H9 (cell line): ENCODE data around the gene ZNF467. TPM values are rescaled to one million over a fixed set of nuclear protein-coding genes. Genes with fewer than 3 reads are reported as not detected.

Experiments
- DNase-seq: peaks from one replicate; pipeline ENCODE4 v3.0.0-alpha.2; 2017
- H2AFZ ChIP-seq: one replicate; pipeline ENCODE4 v1.6.1; 2013; ENCODE audit warnings: mild to moderate bottlenecking, low read length, control low read depth, moderate library complexity
- H2AK5ac ChIP-seq: 2 replicates; pipeline ENCODE4 v1.6.1; 2013; ENCODE audit warnings: low read length, control low read depth, mixed read lengths; ENCODE audit not compliant: insufficient read length
- H2BK120ac ChIP-seq: one replicate; pipeline ENCODE4 v1.6.1; 2013; ENCODE audit warnings: low read depth, mild to moderate bottlenecking, low read length, control low read depth, inconsistent platforms; ENCODE audit not compliant: poor library complexity, severe bottlenecking
- H2BK12ac ChIP-seq: 2 replicates; pipeline ENCODE4 v1.6.1; 2013; ENCODE audit warnings: low read length, control low read depth, mixed read lengths, low read depth; ENCODE audit not compliant: insufficient read length
- H2BK15ac ChIP-seq: 2 replicates; pipeline ENCODE4 v1.6.1; 2013; ENCODE audit warnings: low read depth, low read length, control low read depth
- H2BK20ac ChIP-seq: one replicate; pipeline ENCODE4 v1.6.1; 2013; ENCODE audit warnings: low read depth, mild to moderate bottlenecking, low read length, control low read depth, inconsistent platforms; ENCODE audit not compliant: poor library complexity, severe bottlenecking
- H2BK5ac ChIP-seq: 2 replicates; pipeline ENCODE4 v1.6.1; 2013; ENCODE audit warnings: low read length, control low read depth, mixed read lengths; ENCODE audit not compliant: insufficient read length
- H3K14ac ChIP-seq: 2 replicates; pipeline ENCODE4 v1.6.1; 2013; ENCODE audit warnings: low read length, control low read depth; ENCODE audit not compliant: insufficient read depth
- H3K18ac ChIP-seq: 2 replicates; pipeline ENCODE4 v1.6.1; 2013; ENCODE audit warnings: low read depth, mild to moderate bottlenecking, mixed read lengths, low read length, control low read depth; ENCODE audit not compliant: insufficient read length
- H3K23ac ChIP-seq: 2 replicates; pipeline ENCODE4 v1.6.1; 2013; ENCODE audit warnings: low read length, control low read depth, mixed read lengths, low read depth; ENCODE audit not compliant: insufficient read length
- H3K23me2 ChIP-seq: 2 replicates; pipeline ENCODE4 v1.6.1; 2013; ENCODE audit warnings: low read depth, mild to moderate bottlenecking, mixed read lengths, low read length, control low read depth; ENCODE audit not compliant: insufficient read length, poor library complexity, severe bottlenecking
- H3K27ac ChIP-seq: 2 replicates; pipeline ENCODE4 v1.5.1; 2013; ENCODE audit warnings: low read length, control low read depth, mixed read lengths, low read depth; ENCODE audit not compliant: insufficient read length
- H3K27me3 ChIP-seq: 2 replicates; pipeline ENCODE4 v1.6.1; 2013; ENCODE audit warnings: low read length, control low read depth, inconsistent platforms; ENCODE audit not compliant: insufficient read depth
- H3K4ac ChIP-seq: 2 replicates; pipeline ENCODE4 v1.6.1; 2013; ENCODE audit warnings: low read depth, mild to moderate bottlenecking, control low read depth, inconsistent platforms, low read length, moderate library complexity
- H3K4me1 ChIP-seq: 2 replicates; pipeline ENCODE4 v1.6.1; 2013; ENCODE audit warnings: low read length, control low read depth, inconsistent platforms; ENCODE audit not compliant: insufficient read depth
- H3K4me2 ChIP-seq: 2 replicates; pipeline ENCODE4 v1.6.1; 2013; ENCODE audit warnings: low read length, control low read depth, mixed read lengths; ENCODE audit not compliant: insufficient read length, insufficient read depth
- H3K56ac ChIP-seq: 2 replicates; pipeline ENCODE4 v1.6.1; 2013; ENCODE audit warnings: low read depth, mild to moderate bottlenecking, mixed read lengths, low read length, control low read depth; ENCODE audit not compliant: insufficient read length
- H3K79me1 ChIP-seq: 2 replicates; pipeline ENCODE4 v1.6.1; 2013; ENCODE audit warnings: low read depth, mild to moderate bottlenecking, moderate library complexity, low read length, control low read depth, inconsistent platforms; ENCODE audit not compliant: insufficient read depth, poor library complexity, severe bottlenecking
- H3K79me2 ChIP-seq: 2 replicates; pipeline ENCODE4 v1.6.1; 2013; ENCODE audit warnings: low read length, control low read depth, inconsistent platforms; ENCODE audit not compliant: insufficient read depth
- H3K9ac ChIP-seq: 2 replicates; pipeline ENCODE4 v1.6.1; 2013; ENCODE audit warnings: low read length, control low read depth, mixed read lengths; ENCODE audit not compliant: insufficient read length; ENCODE audit errors: extremely low read depth
- H3K9me3 ChIP-seq: one replicate; pipeline ENCODE4 v1.6.1; 2013; ENCODE audit warnings: low read depth, low read length, inconsistent platforms; ENCODE audit not compliant: control insufficient read depth
- H3T11ph ChIP-seq: one replicate; pipeline ENCODE4 v1.6.1; 2013; ENCODE audit warnings: mild to moderate bottlenecking, low read length, control low read depth, inconsistent platforms
- H4K20me1 ChIP-seq: one replicate; pipeline ENCODE4 v1.6.1; 2013; ENCODE audit not compliant: control insufficient read depth, insufficient read length, insufficient read depth
- H4K5ac ChIP-seq: 2 replicates; pipeline ENCODE4 v1.6.1; 2013; ENCODE audit warnings: low read depth, mild to moderate bottlenecking, mixed read lengths, low read length, control low read depth; ENCODE audit not compliant: insufficient read length
- H4K8ac ChIP-seq: replicated peaks from 2 replicates; pipeline ENCODE4 v1.6.1; 2013; ENCODE audit warnings: low read length, control low read depth, mixed read lengths, low read depth; ENCODE audit not compliant: insufficient read length
- H4K91ac ChIP-seq: 2 replicates; pipeline ENCODE4 v1.6.1; 2013; ENCODE audit warnings: low read depth, mild to moderate bottlenecking, moderate library complexity, mixed read lengths, low read length, control low read depth; ENCODE audit not compliant: insufficient read length
- H3K27ac Mint-ChIP-seq, 3 experiments: 2 replicates in 2 of 3; 3 replicates in 1 of 3; pipeline ENCODE4 v1.8.0; 2020 to 2021; ENCODE audit warnings: mixed read lengths in 3 of 3, mild to moderate bottlenecking in 1 of 3, moderate library complexity in 1 of 3
- H3K27me3 Mint-ChIP-seq: 2 replicates; pipeline ENCODE4 v1.8.0; 2021; ENCODE audit warnings: low read depth, mild to moderate bottlenecking, moderate library complexity, mixed read lengths
- H3K36me3 Mint-ChIP-seq, 3 experiments: 2 replicates in 2 of 3; 3 replicates in 1 of 3; pipeline ENCODE4 v1.8.0; 2020 to 2021; ENCODE audit warnings: low read depth in 3 of 3, mixed read lengths in 3 of 3; ENCODE audit not compliant: insufficient read depth in 1 of 3
- H3K4me1 Mint-ChIP-seq, 2 experiments: 2 replicates each; pipeline ENCODE4 v1.8.0; 2020; ENCODE audit warnings: mixed read lengths in 2 of 2
- H3K4me3 Mint-ChIP-seq, 2 experiments: 2 replicates in 1 of 2; 3 replicates in 1 of 2; pipeline ENCODE4 v1.8.0; 2020 to 2021; ENCODE audit warnings: mild to moderate bottlenecking in 2 of 2, mixed read lengths in 2 of 2, moderate library complexity in 1 of 2
- H3K9me3 Mint-ChIP-seq, 2 experiments: 2 replicates in 1 of 2; 3 replicates in 1 of 2; pipeline ENCODE4 v1.8.0; 2020; ENCODE audit warnings: mild to moderate bottlenecking in 2 of 2, mixed read lengths in 2 of 2, moderate library complexity in 1 of 2
- CTCF ChIP-seq: fragments of 200-600 bp; sonication (generic); conservative IDR thresholded peaks from 3 replicates; pipeline ENCODE4 v1.8.0; 2021; ENCODE audit warnings: antibody characterized with exemption, mild to moderate bottlenecking
- WGBS: extraction: QIAGEN DNeasy Blood & Tissue Kit; methylation state at CpG from one replicate; pipeline ENCODE4 v1.1.7; 2013; ENCODE audit warnings: missing lambda C conversion rate, low lambda C conversion rate, mixed read lengths; ENCODE audit not compliant: insufficient read length; ENCODE audit errors: extremely low coverage; 5-methylcytosine and 5-hydroxymethylcytosine counted together
- total RNA-seq: library from RNA; stranded (reverse); gene quantifications from 2 replicates; pipeline ENCODE4 v1.2.1, GENCODE V29; 2021

Gene ZNF467
- total RNA-seq, 1 experiment from 2014 or later, result 0.31 TPM

- H3K9ac ChIP-seq, result no peak overlapping the region
- no peaks in the 10 kb centered on the region for H3K23me2 ChIP-seq
- H3K27ac ChIP-seq, result no peak overlapping the region
- no peak overlapping the region for H3K4ac ChIP-seq
- H3K4me1 Mint-ChIP-seq, result peaks cover 0 to 8% of the 10 kb centered on the region in 2 experiments; a peak in 2 of 4 replicates
- no peak overlapping the region for H2BK12ac ChIP-seq
- no peak overlapping the region for H3T11ph ChIP-seq
- H3K27ac Mint-ChIP-seq, result no peak overlapping the region
- TF ChIP-seq CTCF, result peak; percentile 80
- WGBS, result no CpG with 5 or more reads among the region's 20 CpGs
- H2BK120ac ChIP-seq, result no peak overlapping the region
- H3K23ac ChIP-seq, result no peak overlapping the region
- no peak overlapping the region for H4K91ac ChIP-seq
- H2AK5ac ChIP-seq, result no peak overlapping the region
- H2BK5ac ChIP-seq, result no peak overlapping the region
- H3K79me2 ChIP-seq, result no peaks in the 10 kb centered on the region
- H3K9me3 ChIP-seq, result no peaks in the 10 kb centered on the region
- H3K36me3 Mint-ChIP-seq, result no peaks in the 10 kb centered on the region
- H3K27me3 ChIP-seq, result no peaks in the 10 kb centered on the region; the same call in 1 of the 2 replicates
- H3K18ac ChIP-seq, result no peak overlapping the region
- no peak overlapping the region for H2AFZ ChIP-seq
- no peak overlapping the region for H4K5ac ChIP-seq
- H3K9me3 Mint-ChIP-seq, result peaks cover 2 to 4% of the 10 kb centered on the region in 2 experiments; a peak in 2 of 5 replicates
- H2BK15ac ChIP-seq, result no peak overlapping the region
- H4K8ac ChIP-seq, result no peak overlapping the region
- H4K20me1 ChIP-seq, result no peaks in the 10 kb centered on the region
- H2BK20ac ChIP-seq, result no peak overlapping the region
- no peak overlapping the region; a peak in 1 of 5 replicates for H3K4me3 Mint-ChIP-seq
- no peak overlapping the region for H3K4me2 ChIP-seq
- H3K14ac ChIP-seq, result no peak overlapping the region
- H3K4me1 ChIP-seq, result no peaks in the 10 kb centered on the region
- H3K27me3 Mint-ChIP-seq, result peaks cover 38% of the 10 kb centered on the region
- DNase-seq, result peak; percentile 58
- no peak overlapping the region for H3K56ac ChIP-seq
- no peaks in the 10 kb centered on the region for H3K79me1 ChIP-seq
These were observed 19.8 kb downstream of the ZNF467 start for GRCh38 chr7:149753375-149754233.
